ENCODE measurements around the gene SDF4. TPM values are rescaled to one million over a fixed set of nuclear protein-coding genes. Genes with fewer than 3 reads are reported as not detected.
A peak's percentile ranks its signal among the peaks of the same experiment; 100 is the strongest.

Gene SDF4
- total RNA-seq, 2 donors from 2014 or later, result 235 to 273 TPM

- DNase-seq, result peak in 1 of 2 donors; percentile 3
- intact Hi-C loops (cut with DNase I, micrococcal nuclease), result no loop called here
- ATAC-seq, result no peak
These were observed 56.4 kb downstream of the SDF4 start for GRCh38 chr1:1175221-1176062.

- peak in 1 of 2 donors; percentile 49 for DNase-seq
- intact Hi-C loops (cut with DNase I, micrococcal nuclease), result no loop called here
- no peak for ATAC-seq
These were observed 57.9 kb downstream of the SDF4 start, which contains the start of gene TTLL10 for GRCh38 chr1:1173793-1174415. Gene TTLL10 (plus strand): TSS chr1:1173880. CDS start chr1:1179216, 5,336 bp downstream.

GRCh38 chr1:1173061-1173792, 58.6 kb downstream of the SDF4 start:
- no peak for DNase-seq
- intact Hi-C loops (cut with DNase I, micrococcal nuclease), result no loop called here
- no peak for ATAC-seq

- intact Hi-C loops (cut with DNase I, micrococcal nuclease), result no loop called here
- DNase-seq, result peak in 1 of 2 donors; percentile 35
- peak; percentile 1 for ATAC-seq
These were observed 60.1 kb downstream of the SDF4 start for GRCh38 chr1:1171546-1172340.

- ATAC-seq (peak; percentile 6), DNase-seq (peak in 1 of 2 donors; percentile 29)
- intact Hi-C loops (cut with DNase I, micrococcal nuclease), result no loop called here
These were observed 60.6 kb downstream of the SDF4 start for GRCh38 chr1:1171161-1171545.

GRCh38 chr1:1170215-1171091, 61.3 kb downstream of the SDF4 start:
- ATAC-seq (peak; percentile 18), DNase-seq (peak; percentile 37 to 50)
- intact Hi-C loops (cut with DNase I, micrococcal nuclease), result no loop called here

GRCh38 chr1:1169429-1170214, 62.2 kb downstream of the SDF4 start:
- peak; percentile 3 for ATAC-seq
- DNase-seq, result peak in 1 of 2 donors; percentile 31
- intact Hi-C loops (cut with DNase I, micrococcal nuclease), result no loop called here

- no peak for ATAC-seq
- peak in 1 of 2 donors; percentile 27 for DNase-seq
- intact Hi-C loops (cut with DNase I, micrococcal nuclease), result no loop called here
These were observed 63.1 kb downstream of the SDF4 start for GRCh38 chr1:1168451-1169411.

- intact Hi-C loops (cut with DNase I, micrococcal nuclease), result no loop called here
- peak in 1 of 2 donors; percentile 23 for DNase-seq
- no peak for ATAC-seq
These were observed 63.9 kb downstream of the SDF4 start for GRCh38 chr1:1167841-1168450.

- intact Hi-C loops (cut with DNase I, micrococcal nuclease), result no loop called here
- ATAC-seq, result peak; percentile 38
These were observed 64.4 kb downstream of the SDF4 start for GRCh38 chr1:1167398-1167821.

More at GRCh38 chr1:1167398-1167821, 64.4 kb downstream of the SDF4 start:
- DNase-seq, result peak; percentile 83 to 88

Small RNA genes lying within 50 kb of the gene (microRNA-seq; reads per million reads assigned to microRNA genes)
- gene MIR200A (4,042 to 4,282 reads per million in 2 donors), gene MIR200B (41,895 to 51,243 reads per million in 2 donors), gene MIR429 (3,884 to 5,634 reads per million in 2 donors)

Other genes with a start within 250 kb of the SDF4 start
- under 1 TPM in 1 of 2 donors, not detected in 1; 0.14 TPM for gene PERM1, start 249.9 kb downstream of the SDF4 start, total RNA-seq
- 10 to 100 TPM; 19.5 to 24.2 TPM for gene HES4, start 231.9 kb downstream of the SDF4 start, total RNA-seq
- gene ISG15, start 218.5 kb downstream of the SDF4 start, total RNA-seq, result 10 to 100 TPM; 31.2 to 37.9 TPM
- 10 to 100 TPM; 54.0 to 59.5 TPM for gene AGRN, start 211.9 kb downstream of the SDF4 start, total RNA-seq
- gene RNF223, start 157.7 kb downstream of the SDF4 start, total RNA-seq, result 1 to 10 TPM; 3.4 to 5.3 TPM
- 10 to 100 TPM; 17.6 to 28.6 TPM for gene C1orf159, start 115.9 kb downstream of the SDF4 start, total RNA-seq
- 1 to 10 TPM; 1.2 to 3.0 TPM for gene TTLL10, start 58.1 kb downstream of the SDF4 start, total RNA-seq
- 1 to 10 TPM in 1 of 2 donors, under 1 TPM in 1; 0.64 to 3.7 TPM for gene TNFRSF18, start 25.4 kb downstream of the SDF4 start, total RNA-seq
- gene TNFRSF4, start 17.8 kb downstream of the SDF4 start, total RNA-seq, result 1 to 10 TPM in 1 of 2 donors, under 1 TPM in 1; 0.55 to 1.3 TPM
- gene B3GALT6, start 236 bp upstream of the SDF4 start, total RNA-seq, result 1 to 10 TPM; 8.2 to 9.6 TPM
- 10 to 100 TPM; 40.0 to 71.6 TPM for gene C1QTNF12, start 14.7 kb upstream of the SDF4 start, total RNA-seq
- 10 to 100 TPM; 46.3 to 56.3 TPM for gene UBE2J2, start 41.9 kb upstream of the SDF4 start, total RNA-seq
- gene SCNN1D, start 48.4 kb upstream of the SDF4 start, total RNA-seq, result 1 to 10 TPM; 1.5 to 1.6 TPM
- 10 to 100 TPM; 49.2 to 58.7 TPM for gene ACAP3, start 75.9 kb upstream of the SDF4 start, total RNA-seq
- 10 to 100 TPM; 15.5 to 18.7 TPM for gene PUSL1, start 76.6 kb upstream of the SDF4 start, total RNA-seq
- gene INTS11, start 92.7 kb upstream of the SDF4 start, total RNA-seq, result 10 to 100 TPM; 80.6 to 94.2 TPM
- 10 to 100 TPM; 67.3 to 86.7 TPM for gene CPTP, start 92.8 kb upstream of the SDF4 start, total RNA-seq
- gene TAS1R3, start 99.3 kb upstream of the SDF4 start, total RNA-seq, result under 1 TPM; 0.67 to 0.89 TPM
- gene DVL1, start 117.4 kb upstream of the SDF4 start, total RNA-seq, result 10 to 100 TPM; 57.2 to 69.0 TPM
- gene MXRA8, start 126.6 kb upstream of the SDF4 start, total RNA-seq, result 10 to 100 TPM in 1 of 2 donors, 1 to 10 TPM in 1; 8.5 to 20.7 TPM
- gene AURKAIP1, start 143.2 kb upstream of the SDF4 start, total RNA-seq, result 100 to 1,000 TPM; 175 to 212 TPM
- 100 to 1,000 TPM; 115 to 129 TPM for gene CCNL2, start 167.3 kb upstream of the SDF4 start, total RNA-seq
- gene MRPL20, start 175.3 kb upstream of the SDF4 start, total RNA-seq, result 10 to 100 TPM; 82.1 to 96.7 TPM
- gene ANKRD65, start 189.3 kb upstream of the SDF4 start, total RNA-seq, result 1 to 10 TPM in 1 of 2 donors, under 1 TPM in 1; 0.76 to 2.7 TPM
- gene VWA1, start 203.7 kb upstream of the SDF4 start, total RNA-seq, result 10 to 100 TPM; 40.1 to 81.5 TPM
- under 1 TPM; 0.49 to 0.87 TPM for gene ATAD3C, start 217.7 kb upstream of the SDF4 start, total RNA-seq
- 10 to 100 TPM; 15.2 to 16.4 TPM for gene ATAD3B, start 239.8 kb upstream of the SDF4 start, total RNA-seq